B cell (primary cell): ENCODE measurements around the gene PDE10A. TPM values are rescaled to one million over a fixed set of nuclear protein-coding genes. Genes with fewer than 3 reads are reported as not detected.

ENCODE experiments used
- ATAC-seq: fragments of 200-7000 bp; cut with Tn5 transposase; one replicate; pipeline ENCODE4 v1.10.0; 2021; ENCODE audit warnings: low read depth, mild to moderate bottlenecking, moderate number of reproducible peaks, moderate library complexity
- CTCF ChIA-PET: fragments of 350-600 bp; sonication (Branson Sonifier 250); formaldehyde crosslinking; loops from one replicate; lab custom pipeline; 2021; ENCODE audit warnings: antibody characterized with exemption, inconsistent platforms; lab: Charles Lee
- POLR2A ChIA-PET: fragments of 350-600 bp; sonication (Branson Sonifier 250); formaldehyde crosslinking; loops from one replicate; lab custom pipeline; 2021; ENCODE audit warnings: antibody characterized with exemption; lab: Charles Lee
- DNase-seq: peaks from one replicate; pipeline ENCODE4 v3.0.0; 2013
- H2AFZ ChIP-seq: 2 replicates; pipeline ENCODE4 v1.6.1; 2012; ENCODE audit warnings: mild to moderate bottlenecking, low read depth, low read length; ENCODE audit not compliant: insufficient read depth, poor library complexity, severe bottlenecking
- H3K27ac ChIP-seq, 2 donors: 1 replicate in 1 of 2; 2 replicates in 1 of 2; pipeline ENCODE4 v1.5.1; 2012 to 2013; ENCODE audit warnings: low read length in 2 of 2, mild to moderate bottlenecking in 2 of 2, moderate library complexity in 1 of 2
- H3K27me3 ChIP-seq, 4 experiments: fragments of 200-600 bp in 1 of 4; sonication (generic) in 1 of 4; replicated peaks in 1 of 4; 1 replicate in 2 of 4; 2 replicates in 2 of 4; pipeline versions ENCODE4 v1.6.1 to v1.7.0; 2013 to 2016; ENCODE audit warnings: low read length in 3 of 4, mild to moderate bottlenecking in 2 of 4, mixed read lengths in 1 of 4, moderate library complexity in 1 of 4; ENCODE audit not compliant: insufficient read depth in 4 of 4, control insufficient read depth in 3 of 4; ENCODE audit errors: control extremely low read depth in 1 of 4
- H3K36me3 ChIP-seq, 2 experiments: replicated peaks in 1 of 2; 1 replicate in 1 of 2; 2 replicates in 1 of 2; pipeline versions ENCODE4 v1.6.1 to v1.7.1; 2013; ENCODE audit warnings: low read length in 1 of 2; ENCODE audit not compliant: insufficient read depth in 2 of 2, control insufficient read depth in 1 of 2; ENCODE audit errors: control extremely low read depth in 1 of 2, extremely low read depth in 1 of 2
- H3K4me1 ChIP-seq, 2 donors: fragments of 200-600 bp in 1 of 2; sonication (generic) in 1 of 2; 1 replicate in 1 of 2; 2 replicates in 1 of 2; pipeline versions ENCODE4 v1.5.1 to v1.6.1; 2013 to 2017; ENCODE audit warnings: low read length in 2 of 2; ENCODE audit not compliant: control insufficient read depth in 2 of 2, insufficient read depth in 2 of 2
- H3K4me2 ChIP-seq: replicated peaks from 2 replicates; pipeline ENCODE3; 2012; ENCODE audit warnings: mild to moderate bottlenecking, low read depth, low read length; ENCODE audit not compliant: poor library complexity, severe bottlenecking
- H3K4me3 ChIP-seq, 5 experiments: fragments of 200-600 bp in 1 of 5; sonication (generic) in 1 of 5; 1 replicate in 3 of 5; 2 replicates in 2 of 5; pipeline versions ENCODE4 v1.5.1 to v1.7.0; 2011 to 2016; ENCODE audit warnings: low read length in 4 of 5, mild to moderate bottlenecking in 4 of 5, low read depth in 2 of 5, control low read depth in 1 of 5, moderate library complexity in 1 of 5; ENCODE audit not compliant: insufficient read depth in 1 of 5; ENCODE audit errors: control extremely low read depth in 1 of 5, extremely low read depth in 1 of 5
- H3K79me2 ChIP-seq: fragments of 200-600 bp; sonication (generic); one replicate; pipeline ENCODE4 v1.6.0; 2016; ENCODE audit warnings: low read length; ENCODE audit not compliant: control insufficient read depth, insufficient read depth
- H3K9ac ChIP-seq: fragments of 200-600 bp; sonication (generic); 2 replicates; pipeline ENCODE4 v1.6.1; 2017; ENCODE audit warnings: mild to moderate bottlenecking, low read length, moderate library complexity
- H3K9me3 ChIP-seq, 3 donors: one replicate each; pipeline versions ENCODE4 v1.6.1 to v1.7.1; 2013; ENCODE audit warnings: low read length in 2 of 3; ENCODE audit not compliant: control insufficient read depth in 2 of 3, insufficient read depth in 1 of 3; ENCODE audit errors: control extremely low read depth in 1 of 3
- H4K20me1 ChIP-seq: 2 replicates; pipeline ENCODE4 v1.6.0; 2012; ENCODE audit warnings: mild to moderate bottlenecking, low read length; ENCODE audit not compliant: insufficient read depth, control insufficient read depth, poor library complexity, severe bottlenecking
- H3K27ac Mint-ChIP-seq: one replicate; pipeline ENCODE4 v1.8.0; 2021; ENCODE audit warnings: mixed read lengths
- H3K27me3 Mint-ChIP-seq: one replicate; pipeline ENCODE4 v1.8.0; 2021; ENCODE audit warnings: mixed read lengths
- H3K4me1 Mint-ChIP-seq: one replicate; pipeline ENCODE4 v1.8.0; 2021; ENCODE audit warnings: mixed read lengths
- H3K4me3 Mint-ChIP-seq: one replicate; pipeline ENCODE4 v1.8.0; 2021; ENCODE audit warnings: mixed read lengths
- H3K9me3 Mint-ChIP-seq: one replicate; pipeline ENCODE4 v1.8.0; 2022; ENCODE audit warnings: mixed read lengths; ENCODE audit not compliant: insufficient read depth
- CTCF ChIP-seq: fragments of 200-600 bp; IDR thresholded peaks from one replicate; pipeline ENCODE4 v1.8.0; 2022; ENCODE audit warnings: antibody characterized with exemption, mild to moderate bottlenecking
- EZH2 ChIP-seq: IDR thresholded peaks from 2 replicates; pipeline ENCODE4 v1.6.1; 2012; ENCODE audit warnings: borderline replicate concordance, low read depth, mild to moderate bottlenecking, moderate library complexity, low read length; ENCODE audit not compliant: insufficient read depth, poor library complexity, severe bottlenecking
- WGBS: methylation state at CpG from one replicate; pipeline ENCODE4 v1.1.5; 2013; ENCODE audit warnings: missing lambda C conversion rate; ENCODE audit not compliant: insufficient coverage; 5-methylcytosine and 5-hydroxymethylcytosine counted together
- intact Hi-C: fragments of 100-400 bp; cut with micrococcal nuclease; formaldehyde crosslinking; loops from one replicate; pipeline ENCODE4 v1.10.0; 2022
- polyA plus RNA-seq: library from polyadenylated mRNA; depleted of rRNA; stranded (reverse); fragments of >200 nt; gene quantifications from 2 replicates; pipeline ENCODE4 v1.2.3, GENCODE V29; 2012
- total RNA-seq, 2 donors: library from RNA; stranded (reverse); fragments of 120-200 nt in 1 of 2; gene quantifications; 1 replicate in 1 of 2; 2 replicates in 1 of 2; pipeline versions ENCODE4 v1.2.3 to v1.2.4, GENCODE V29; 2013 to 2022

Gene PDE10A
- total and polyA plus RNA-seq, 2 donors (not counting 1 experiment from before 2014, with no cell fraction given): not detected

GRCh38 chr6:165317723-165318122 lies 345.3 kb downstream of the PDE10A start:
- Histone ChIP-seq H3K9me3 (peaks cover 0 to 25% (median 10%) of the 10 kb centered on the region in 3 donors), H2AFZ (no peak overlapping the region), H3K36me3 (no peaks in the 10 kb centered on the region), H3K4me2 (no peak overlapping the region), H4K20me1 (no peaks in the 10 kb centered on the region), H3K4me3 (no peak overlapping the region), H3K79me2 (no peaks in the 10 kb centered on the region), H3K27me3 (no peaks in the 10 kb centered on the region), H3K9ac (no peak overlapping the region), H3K27ac (no peak overlapping the region), H3K4me1 (no peaks in the 10 kb centered on the region)
- no peaks in the 10 kb centered on the region for H3K27me3 Mint-ChIP-seq
- TF ChIP-seq EZH2 (no peak), CTCF (no peak)
- no peaks in the 10 kb centered on the region for H3K4me1 Mint-ChIP-seq
- H3K27ac Mint-ChIP-seq: no peak overlapping the region
- H3K9me3 Mint-ChIP-seq: peaks cover 15% of the 10 kb centered on the region
- 95% methylated on average over 11 of the region's 14 CpGs for WGBS
- no peak for ATAC-seq
- intact Hi-C loops: no loop called here
- CTCF ChIA-PET: no interaction called here
- POLR2A ChIA-PET: no interaction called here
- no peak overlapping the region for H3K4me3 Mint-ChIP-seq
- no peak for DNase-seq

GRCh38 chr6:165308926-165309731 lies 353.9 kb downstream of the PDE10A start, which contains the start of gene C6orf118:
Gene C6orf118 (minus strand): TSS chr6:165309605. CDS start chr6:165309586, 19 bp downstream.
- Histone ChIP-seq H3K9ac (no peak within 1 kb of the TSS), H3K79me2 (no peaks in the 10 kb centered on the region), H2AFZ (peak within 1 kb of the TSS; percentile 38), H4K20me1 (no peaks in the 10 kb centered on the region), H3K4me1 (no peaks in the 10 kb centered on the region), H3K4me2 (peak within 1 kb of the TSS; percentile 22), H3K9me3 (peaks cover 0 to 9% (median 0%) of the 10 kb centered on the region in 3 donors), H3K27ac (no peak within 1 kb of the TSS), H3K36me3 (no peaks in the 10 kb centered on the region), H3K4me3 (no peak within 1 kb of the TSS), H3K27me3 (no peaks in the 10 kb centered on the region)
- TF ChIP-seq EZH2 (no peak), CTCF (no peak)
- intact Hi-C loops: no loop called here
- no peaks in the 10 kb centered on the region for H3K27me3 Mint-ChIP-seq
- no peak for DNase-seq
- CTCF ChIA-PET: no interaction called here
- WGBS: 13% methylated on average over 29 of the region's 35 CpGs
- H3K4me1 Mint-ChIP-seq: peaks cover 5% of the 10 kb centered on the region
- POLR2A ChIA-PET: no interaction called here
- H3K4me3 Mint-ChIP-seq: no peak within 1 kb of the TSS
- ATAC-seq: no peak
- H3K27ac Mint-ChIP-seq: no peak within 1 kb of the TSS
- no peaks in the 10 kb centered on the region for H3K9me3 Mint-ChIP-seq
